G401 (cell line): ENCODE results near the gene NUAK2. TPM values are rescaled to one million over a fixed set of nuclear protein-coding genes. Genes with fewer than 3 reads are reported as not detected.
A peak's percentile ranks its signal among the peaks of the same experiment; 100 is the strongest.

ENCODE experiments used
- DNase-seq: peaks from one replicate; pipeline ENCODE4 v3.0.0-alpha.2; 2015; ENCODE audit warnings: low spot score
- in situ Hi-C: cut with HindIII; loops from 2 replicates; pipeline ENCODE4 v1.10.0; 2016; ENCODE audit warnings: low sequenced_read_pairs, mixed read lengths
- total RNA-seq: library from RNA; depleted of rRNA; stranded (reverse); fragments of >200 nt; shearing (Covaris generic); gene quantifications from 2 replicates; pipeline ENCODE4 v1.2.3, GENCODE V29; 2014; rRNA removed

The NUAK2 gene
- total RNA-seq, 1 experiment from 2014 or later = 8.3 TPM

- in situ Hi-C loops = no loop called here
- DNase-seq = peak; percentile 70
These were observed 57.9 kb downstream of the NUAK2 start for GRCh38 chr1:205263580-205264190.

- in situ Hi-C loops = no loop called here
- DNase-seq = no peak
These were observed 58.8 kb downstream of the NUAK2 start for GRCh38 chr1:205262731-205263171.

- in situ Hi-C loops = no loop called here
- DNase-seq = no peak
These were observed 59.4 kb downstream of the NUAK2 start for GRCh38 chr1:205261946-205262691.

- in situ Hi-C loops = no loop called here
- DNase-seq = no peak
These were observed 60.4 kb downstream of the NUAK2 start for GRCh38 chr1:205260948-205261732.

- in situ Hi-C loops = no loop called here
- no peak for DNase-seq
These were observed 61.5 kb downstream of the NUAK2 start for GRCh38 chr1:205259998-205260397.

GRCh38 chr1:205259324-205259832 is 62.2 kb downstream of the NUAK2 start:
- in situ Hi-C loops = no loop called here
- DNase-seq = no peak

GRCh38 chr1:205258719-205259118 is 62.8 kb downstream of the NUAK2 start:
- in situ Hi-C loops = no loop called here

GRCh38 chr1:205258261-205258691 is 63.3 kb downstream of the NUAK2 start:
- in situ Hi-C loops = no loop called here
- DNase-seq = no peak

More at GRCh38 chr1:205258719-205259118, 62.8 kb downstream of the NUAK2 start:
- DNase-seq = no peak

- in situ Hi-C loops = no loop called here
- no peak for DNase-seq
These were observed 63.8 kb downstream of the NUAK2 start for GRCh38 chr1:205257735-205258134.

- no peak for DNase-seq
- in situ Hi-C loops = no loop called here
These were observed 64.5 kb downstream of the NUAK2 start for GRCh38 chr1:205256951-205257625.

GRCh38 chr1:205255941-205256780 is 65.4 kb downstream of the NUAK2 start:
- peak; percentile 98 for DNase-seq
- in situ Hi-C loops = no loop called here

Other genes starting within 250 kb of the NUAK2 start
- 2.4 and 2.5 TPM in 2 replicates for gene TMEM81, start 237.3 kb downstream of the NUAK2 start, total RNA-seq
- 21.7 and 33.5 TPM in 2 replicates for gene RBBP5, start 199.8 kb downstream of the NUAK2 start, total RNA-seq
- gene DSTYK, start 110.0 kb downstream of the NUAK2 start, total RNA-seq = 5.5 and 8.6 TPM in 2 replicates
- gene TMCC2, start 93.8 kb downstream of the NUAK2 start, total RNA-seq = 5.4 and 6.2 TPM in 2 replicates
- 1.3 and 2.8 TPM in 2 replicates for gene KLHDC8A, start 35.2 kb upstream of the NUAK2 start, total RNA-seq
- 13.2 and 15.0 TPM in 2 replicates for gene LEMD1, start 100.3 kb upstream of the NUAK2 start, total RNA-seq
- gene BLACAT1, start 134.3 kb upstream of the NUAK2 start, total RNA-seq = 1.7 and 1.8 TPM in 2 replicates
- 4.0 and 6.6 TPM in 2 replicates for gene CDK18, start 182.9 kb upstream of the NUAK2 start, total RNA-seq